Activated CD8-positive, alpha-beta memory T cell treated with anti-CD3 and anti-CD28 coated beads, Interleukin-2, amount 10 ng/mL, durations not matched to agents 7 days and 5 days (primary cell): Measurements from ENCODE around the gene BBX. TPM values are rescaled to one million over a fixed set of nuclear protein-coding genes. Genes with fewer than 3 reads are reported as not detected.

Source experiments
- ATAC-seq: fragments of 150-1000 bp; cut with Tn5 transposase; one replicate; pipeline ENCODE4 v1.10.0; 2021; ENCODE audit warnings: moderate library complexity
- CTCF ChIA-PET: fragments of 350-600 bp; sonication (Branson Sonifier 250); formaldehyde crosslinking; loops from one replicate; lab custom pipeline; 2021; ENCODE audit warnings: antibody characterized with exemption; lab: Charles Lee
- DNase-seq: peaks from one replicate; pipeline ENCODE4 v3.0.0-alpha.2; 2020
- H3K27ac Mint-ChIP-seq: one replicate; pipeline ENCODE4 v1.8.0; 2021; ENCODE audit warnings: mild to moderate bottlenecking, mixed read lengths
- H3K27me3 Mint-ChIP-seq: one replicate; pipeline ENCODE4 v1.8.0; 2021; ENCODE audit warnings: mixed read lengths
- H3K36me3 Mint-ChIP-seq: one replicate; pipeline ENCODE4 v1.8.0; 2021; ENCODE audit warnings: mild to moderate bottlenecking, mixed read lengths
- H3K4me1 Mint-ChIP-seq: one replicate; pipeline ENCODE4 v1.8.0; 2021; ENCODE audit warnings: mixed read lengths
- H3K4me3 Mint-ChIP-seq: one replicate; pipeline ENCODE4 v1.8.0; 2021; ENCODE audit warnings: mild to moderate bottlenecking, moderate library complexity, mixed read lengths
- H3K9me3 Mint-ChIP-seq: one replicate; pipeline ENCODE4 v1.8.0; 2022; ENCODE audit warnings: low read depth, mixed read lengths
- total RNA-seq, 2 experiments: library from RNA; stranded (reverse); gene quantifications; one replicate each; pipeline ENCODE4 v1.2.3, GENCODE V29; 2021

The BBX gene
- total RNA-seq, 2 experiments from 2014 or later, result 37.0 to 39.4 TPM

- CTCF ChIA-PET, result no interaction called here
- Mint-ChIP-seq H3K27me3 (no peaks in the 10 kb centered on the region), H3K27ac (no peak overlapping the region), H3K4me3 (no peak overlapping the region), H3K4me1 (peaks cover 17% of the 10 kb centered on the region), H3K9me3 (no peaks in the 10 kb centered on the region), H3K36me3 (peaks cover 1% of the 10 kb centered on the region)
- no peak for DNase-seq
- no peak for ATAC-seq
These were observed 105.3 kb downstream of the BBX start for GRCh38 chr3:107627962-107628542.

- CTCF ChIA-PET, result interaction anchor here (0.9 kb wide), 1 partner anchor 15 kb away, joined by 3 read pairs; no protein-coding TSS in a partner anchor
These were observed 106.8 kb downstream of the BBX start for GRCh38 chr3:107629566-107629965.

GRCh38 chr3:107630779-107631178 lies 108.0 kb downstream of the BBX start:
- peak; percentile 45 for ATAC-seq
- no peak overlapping the region for H3K4me3 Mint-ChIP-seq
- CTCF ChIA-PET, result interaction anchor here (1.0 kb wide), 1 partner anchor 30 kb away, joined by 3 read pairs; no protein-coding TSS in a partner anchor
- peaks cover 27% of the 10 kb centered on the region for H3K4me1 Mint-ChIP-seq
- no peaks in the 10 kb centered on the region for H3K27me3 Mint-ChIP-seq
- no peak overlapping the region for H3K27ac Mint-ChIP-seq
- H3K9me3 Mint-ChIP-seq, result no peaks in the 10 kb centered on the region
- DNase-seq, result no peak
- H3K36me3 Mint-ChIP-seq, result peaks cover 1% of the 10 kb centered on the region

More at GRCh38 chr3:107629566-107629965, 106.8 kb downstream of the BBX start:
- H3K27me3 Mint-ChIP-seq, result no peaks in the 10 kb centered on the region
- no peaks in the 10 kb centered on the region for H3K9me3 Mint-ChIP-seq
- ATAC-seq (no peak), DNase-seq (no peak)
- H3K4me3 Mint-ChIP-seq, result no peak overlapping the region
- H3K4me1 Mint-ChIP-seq, result peaks cover 27% of the 10 kb centered on the region
- H3K27ac Mint-ChIP-seq, result no peak overlapping the region
- peaks cover 1% of the 10 kb centered on the region for H3K36me3 Mint-ChIP-seq

- Mint-ChIP-seq H3K36me3 (peaks cover 1% of the 10 kb centered on the region), H3K4me1 (peaks cover 27% of the 10 kb centered on the region), H3K9me3 (no peaks in the 10 kb centered on the region), H3K27ac (no peak overlapping the region), H3K4me3 (no peak overlapping the region), H3K27me3 (no peaks in the 10 kb centered on the region)
- no peak for ATAC-seq
- CTCF ChIA-PET, result no interaction called here
- no peak for DNase-seq
These were observed 109.8 kb downstream of the BBX start for GRCh38 chr3:107632576-107632975.

GRCh38 chr3:107633327-107634098 lies 110.8 kb downstream of the BBX start:
- no peaks in the 10 kb centered on the region for H3K9me3 Mint-ChIP-seq
- CTCF ChIA-PET, result interaction anchor here (1.3 kb wide), 1 partner anchor 9 kb away, joined by 4 read pairs; no protein-coding TSS in a partner anchor
- no peak for DNase-seq
- ATAC-seq, result peak; percentile 33
- peak overlapping the region; percentile 28 for H3K4me3 Mint-ChIP-seq
- H3K36me3 Mint-ChIP-seq, result peaks cover 1% of the 10 kb centered on the region
- H3K27ac Mint-ChIP-seq, result peak overlapping the region; percentile 75
- H3K4me1 Mint-ChIP-seq, result peaks cover 27% of the 10 kb centered on the region
- no peaks in the 10 kb centered on the region for H3K27me3 Mint-ChIP-seq

- ATAC-seq (no peak), DNase-seq (no peak)
- no peaks in the 10 kb centered on the region for H3K9me3 Mint-ChIP-seq
- no peaks in the 10 kb centered on the region for H3K27me3 Mint-ChIP-seq
- peaks cover 1% of the 10 kb centered on the region for H3K36me3 Mint-ChIP-seq
- peaks cover 27% of the 10 kb centered on the region for H3K4me1 Mint-ChIP-seq
- CTCF ChIA-PET, result interaction anchor here (1.3 kb wide), 1 partner anchor 9 kb away, joined by 4 read pairs; no protein-coding TSS in a partner anchor
- no peak overlapping the region for H3K27ac Mint-ChIP-seq
- H3K4me3 Mint-ChIP-seq, result no peak overlapping the region
These were observed 111.3 kb downstream of the BBX start for GRCh38 chr3:107634099-107634489.

- CTCF ChIA-PET, result no interaction called here
- no peaks in the 10 kb centered on the region for H3K36me3 Mint-ChIP-seq
- H3K4me3 Mint-ChIP-seq, result no peak overlapping the region
These were observed 114.8 kb downstream of the BBX start for GRCh38 chr3:107637416-107638183.

GRCh38 chr3:107641572-107642307 lies 119.0 kb downstream of the BBX start:
- CTCF ChIA-PET, result interaction anchor here (1.2 kb wide), 1 partner anchor 19 kb away, joined by 5 read pairs; no protein-coding TSS in a partner anchor
- no peak for ATAC-seq
- Mint-ChIP-seq H3K9me3 (no peaks in the 10 kb centered on the region), H3K27me3 (no peaks in the 10 kb centered on the region), H3K27ac (no peak overlapping the region), H3K4me1 (no peaks in the 10 kb centered on the region), H3K36me3 (no peaks in the 10 kb centered on the region), H3K4me3 (no peak overlapping the region)
- DNase-seq, result no peak

More at GRCh38 chr3:107637416-107638183, 114.8 kb downstream of the BBX start:
- H3K27ac Mint-ChIP-seq, result no peak overlapping the region
- H3K4me1 Mint-ChIP-seq, result peaks cover 12% of the 10 kb centered on the region
- no peak for ATAC-seq
- no peak for DNase-seq
- H3K9me3 Mint-ChIP-seq, result no peaks in the 10 kb centered on the region
- no peaks in the 10 kb centered on the region for H3K27me3 Mint-ChIP-seq

- no peaks in the 10 kb centered on the region for H3K9me3 Mint-ChIP-seq
- CTCF ChIA-PET, result interaction anchor here (1.0 to 1.5 kb wide), 3 partner anchors 10 to 17 kb away, joined by 4 to 6 read pairs (median 4); no protein-coding TSS in a partner anchor
- DNase-seq, result no peak
These were observed 120.5 kb downstream of the BBX start for GRCh38 chr3:107643038-107643883.

GRCh38 chr3:107644631-107645030 lies 121.9 kb downstream of the BBX start:
- peaks cover 12% of the 10 kb centered on the region for H3K36me3 Mint-ChIP-seq
- H3K27ac Mint-ChIP-seq, result no peak overlapping the region
- CTCF ChIA-PET, result no interaction called here
- ATAC-seq (no peak), DNase-seq (no peak)
- H3K4me3 Mint-ChIP-seq, result no peak overlapping the region
- no peaks in the 10 kb centered on the region for H3K4me1 Mint-ChIP-seq
- no peaks in the 10 kb centered on the region for H3K27me3 Mint-ChIP-seq
- no peaks in the 10 kb centered on the region for H3K9me3 Mint-ChIP-seq

More at GRCh38 chr3:107643038-107643883, 120.5 kb downstream of the BBX start:
- H3K27me3 Mint-ChIP-seq, result no peaks in the 10 kb centered on the region
- no peak overlapping the region for H3K4me3 Mint-ChIP-seq
- H3K27ac Mint-ChIP-seq, result no peak overlapping the region
- no peak for ATAC-seq
- no peaks in the 10 kb centered on the region for H3K4me1 Mint-ChIP-seq
- peaks cover 4% of the 10 kb centered on the region for H3K36me3 Mint-ChIP-seq

GRCh38 chr3:107650788-107651187 lies 128.0 kb downstream of the BBX start:
- peaks cover 15% of the 10 kb centered on the region for H3K36me3 Mint-ChIP-seq
- CTCF ChIA-PET, result no interaction called here
- H3K9me3 Mint-ChIP-seq, result no peaks in the 10 kb centered on the region
- ATAC-seq (no peak), DNase-seq (no peak)
- H3K4me3 Mint-ChIP-seq, result no peak overlapping the region
- no peaks in the 10 kb centered on the region for H3K27me3 Mint-ChIP-seq
- peaks cover 13% of the 10 kb centered on the region for H3K4me1 Mint-ChIP-seq
- no peak overlapping the region for H3K27ac Mint-ChIP-seq

GRCh38 chr3:107651782-107652181 lies 129.0 kb downstream of the BBX start:
- CTCF ChIA-PET, result no interaction called here
- Mint-ChIP-seq H3K27me3 (no peaks in the 10 kb centered on the region), H3K4me3 (peak overlapping the region; percentile 27), H3K36me3 (peaks cover 15% of the 10 kb centered on the region), H3K27ac (peak overlapping the region; percentile 37), H3K4me1 (peaks cover 13% of the 10 kb centered on the region), H3K9me3 (no peaks in the 10 kb centered on the region)
- DNase-seq, result no peak
- peak; percentile 39 for ATAC-seq
